ENCODE measurements around the gene RAP1A.

DNA sequence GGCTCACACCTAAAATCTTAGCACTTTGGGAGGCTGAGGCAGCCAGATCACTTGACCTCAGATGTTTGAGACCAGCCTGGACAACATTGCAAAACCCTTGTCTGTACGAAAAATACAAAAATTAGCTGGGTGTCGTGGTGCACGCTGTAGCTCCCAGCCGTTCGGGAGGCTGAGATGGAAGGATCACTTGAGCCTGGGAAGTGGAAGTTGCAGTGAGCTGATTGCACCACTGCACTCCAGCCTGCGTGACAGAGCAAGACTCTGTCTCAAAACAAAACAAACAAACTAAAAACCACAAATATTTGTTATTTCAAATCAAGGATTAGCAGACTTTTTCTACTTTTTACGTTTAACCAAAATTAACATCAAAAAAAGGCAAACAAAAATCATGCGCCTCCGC lies 88.3 kb downstream of the RAP1A start:
- TF ChIP-seq, protein P1, sequence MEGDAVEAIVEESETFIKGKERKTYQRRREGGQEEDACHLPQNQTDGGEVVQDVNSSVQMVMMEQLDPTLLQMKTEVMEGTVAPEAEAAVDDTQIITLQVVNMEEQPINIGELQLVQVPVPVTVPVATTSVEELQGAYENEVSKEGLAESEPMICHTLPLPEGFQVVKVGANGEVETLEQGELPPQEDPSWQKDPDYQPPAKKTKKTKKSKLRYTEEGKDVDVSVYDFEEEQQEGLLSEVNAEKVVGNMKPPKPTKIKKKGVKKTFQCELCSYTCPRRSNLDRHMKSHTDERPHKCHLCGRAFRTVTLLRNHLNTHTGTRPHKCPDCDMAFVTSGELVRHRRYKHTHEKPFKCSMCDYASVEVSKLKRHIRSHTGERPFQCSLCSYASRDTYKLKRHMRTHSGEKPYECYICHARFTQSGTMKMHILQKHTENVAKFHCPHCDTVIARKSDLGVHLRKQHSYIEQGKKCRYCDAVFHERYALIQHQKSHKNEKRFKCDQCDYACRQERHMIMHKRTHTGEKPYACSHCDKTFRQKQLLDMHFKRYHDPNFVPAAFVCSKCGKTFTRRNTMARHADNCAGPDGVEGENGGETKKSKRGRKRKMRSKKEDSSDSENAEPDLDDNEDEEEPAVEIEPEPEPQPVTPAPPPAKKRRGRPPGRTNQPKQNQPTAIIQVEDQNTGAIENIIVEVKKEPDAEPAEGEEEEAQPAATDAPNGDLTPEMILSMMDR (IDR thresholded peaks at IDR 0.05; ENCODE audit: low read depth, low read length): no peak
- TF ChIP-seq POLR2A (IDR thresholded peaks at IDR 0.05; ENCODE audit: extremely low read depth, insufficient read length) (no peak), MYC (IDR thresholded peaks at IDR 0.05; ENCODE audit: low read depth, low read length) (no peak)
- TF ChIP-seq, protein P2, sequence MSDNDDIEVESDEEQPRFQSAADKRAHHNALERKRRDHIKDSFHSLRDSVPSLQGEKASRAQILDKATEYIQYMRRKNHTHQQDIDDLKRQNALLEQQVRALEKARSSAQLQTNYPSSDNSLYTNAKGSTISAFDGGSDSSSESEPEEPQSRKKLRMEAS (IDR thresholded peaks at IDR 0.05; ENCODE audit: low read depth, low read length): no peak

All from NB4 (cell line).